GM12874 (cell line): ENCODE data around the gene AKT1.

Experiments
- TF ChIP-seq, protein P1 (sequence below): IDR thresholded peaks from 2 replicates; pipeline ENCODE4 v1.5.1; 2011; ENCODE audit warnings: low read depth, mild to moderate bottlenecking, control low read depth, low read length, moderate library complexity; ENCODE audit not compliant: insufficient read depth

The AKT1 gene

DNA sequence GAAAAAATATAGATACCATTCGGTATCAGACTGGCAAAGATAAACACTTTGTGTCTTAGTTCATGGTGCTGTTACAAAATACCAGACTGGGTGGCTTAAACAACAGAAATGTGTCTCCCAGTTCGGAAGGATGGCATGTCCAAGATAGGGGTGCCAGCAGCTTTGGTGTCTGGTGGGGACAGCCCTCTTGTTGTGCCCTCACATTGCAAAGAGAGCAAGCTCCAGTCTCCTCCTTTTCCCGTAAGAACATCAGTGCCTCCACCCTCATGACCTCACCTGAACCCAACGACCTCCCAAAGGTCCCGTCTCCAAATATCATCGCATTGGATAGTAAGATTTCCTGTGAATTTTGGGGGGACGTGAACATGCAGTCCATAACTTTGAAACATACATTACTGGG, 17.7 kb upstream of the AKT1 start:
- TF ChIP-seq, protein P1, sequence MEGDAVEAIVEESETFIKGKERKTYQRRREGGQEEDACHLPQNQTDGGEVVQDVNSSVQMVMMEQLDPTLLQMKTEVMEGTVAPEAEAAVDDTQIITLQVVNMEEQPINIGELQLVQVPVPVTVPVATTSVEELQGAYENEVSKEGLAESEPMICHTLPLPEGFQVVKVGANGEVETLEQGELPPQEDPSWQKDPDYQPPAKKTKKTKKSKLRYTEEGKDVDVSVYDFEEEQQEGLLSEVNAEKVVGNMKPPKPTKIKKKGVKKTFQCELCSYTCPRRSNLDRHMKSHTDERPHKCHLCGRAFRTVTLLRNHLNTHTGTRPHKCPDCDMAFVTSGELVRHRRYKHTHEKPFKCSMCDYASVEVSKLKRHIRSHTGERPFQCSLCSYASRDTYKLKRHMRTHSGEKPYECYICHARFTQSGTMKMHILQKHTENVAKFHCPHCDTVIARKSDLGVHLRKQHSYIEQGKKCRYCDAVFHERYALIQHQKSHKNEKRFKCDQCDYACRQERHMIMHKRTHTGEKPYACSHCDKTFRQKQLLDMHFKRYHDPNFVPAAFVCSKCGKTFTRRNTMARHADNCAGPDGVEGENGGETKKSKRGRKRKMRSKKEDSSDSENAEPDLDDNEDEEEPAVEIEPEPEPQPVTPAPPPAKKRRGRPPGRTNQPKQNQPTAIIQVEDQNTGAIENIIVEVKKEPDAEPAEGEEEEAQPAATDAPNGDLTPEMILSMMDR, result no peak

DNA sequence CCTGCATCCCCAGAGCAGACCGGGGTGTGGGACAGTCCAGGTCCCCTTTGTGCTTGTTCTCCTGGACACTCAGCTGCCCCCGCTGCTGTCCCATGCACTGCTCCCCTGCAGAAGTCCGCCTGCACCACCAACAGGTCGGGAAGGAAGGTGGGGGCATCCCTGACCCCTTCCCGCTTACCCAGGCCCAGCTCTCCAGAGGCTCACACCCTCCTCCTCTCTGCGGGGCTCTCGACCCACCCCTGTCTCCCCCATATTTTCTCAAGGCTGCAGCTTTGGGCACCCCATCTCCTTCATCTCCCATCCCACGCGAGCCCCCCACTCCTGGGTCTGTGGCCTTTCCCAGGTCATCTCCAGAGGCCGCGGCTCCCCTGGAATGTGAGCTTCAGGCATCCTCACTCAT, 14.8 kb upstream of the AKT1 start:
- TF ChIP-seq, protein P1, result no peak

- TF ChIP-seq, protein P1, result no peak
These were observed 12.9 kb upstream of the AKT1 start for GRCh38 chr14:104808456-104808855.

DNA sequence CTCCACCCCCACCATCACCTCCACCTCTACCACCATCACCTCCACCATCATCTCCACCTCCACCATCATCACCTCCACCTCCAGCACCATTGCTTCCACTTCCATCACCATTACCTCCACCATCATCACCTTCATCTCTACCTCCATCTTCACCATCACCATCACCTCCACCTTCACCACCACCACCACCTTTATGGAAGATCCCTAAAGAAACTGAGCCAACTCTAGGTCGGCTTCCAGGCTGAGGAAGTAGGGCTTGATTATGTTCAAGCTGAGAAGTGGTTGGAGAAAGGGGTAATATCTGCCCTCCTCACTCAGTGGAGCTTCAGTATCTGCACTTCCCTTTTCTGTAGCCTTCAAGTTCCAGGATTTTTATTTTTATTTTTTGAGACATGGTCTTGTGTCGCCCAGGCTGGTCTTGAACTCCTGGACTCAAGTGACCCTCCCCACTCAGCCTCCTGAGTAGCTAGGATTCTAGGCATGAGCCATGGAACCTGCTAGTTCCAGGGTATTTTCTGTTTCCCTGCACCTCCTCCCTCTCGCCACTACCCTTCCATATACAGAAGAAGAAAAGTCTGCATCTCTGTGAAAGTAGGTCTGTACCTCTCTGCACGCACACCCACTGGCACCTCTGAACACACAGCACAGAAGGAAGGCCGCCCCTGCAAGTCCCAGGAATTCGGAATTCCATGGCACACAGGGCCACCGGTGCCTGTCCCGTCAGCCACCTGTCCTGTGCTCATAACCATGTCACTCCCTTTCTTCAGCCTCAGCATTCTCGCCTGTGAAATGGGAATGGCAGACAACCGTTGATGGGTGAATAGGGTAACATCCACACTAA, 11.3 kb upstream of the AKT1 start:
- TF ChIP-seq, protein P1, result no peak

DNA sequence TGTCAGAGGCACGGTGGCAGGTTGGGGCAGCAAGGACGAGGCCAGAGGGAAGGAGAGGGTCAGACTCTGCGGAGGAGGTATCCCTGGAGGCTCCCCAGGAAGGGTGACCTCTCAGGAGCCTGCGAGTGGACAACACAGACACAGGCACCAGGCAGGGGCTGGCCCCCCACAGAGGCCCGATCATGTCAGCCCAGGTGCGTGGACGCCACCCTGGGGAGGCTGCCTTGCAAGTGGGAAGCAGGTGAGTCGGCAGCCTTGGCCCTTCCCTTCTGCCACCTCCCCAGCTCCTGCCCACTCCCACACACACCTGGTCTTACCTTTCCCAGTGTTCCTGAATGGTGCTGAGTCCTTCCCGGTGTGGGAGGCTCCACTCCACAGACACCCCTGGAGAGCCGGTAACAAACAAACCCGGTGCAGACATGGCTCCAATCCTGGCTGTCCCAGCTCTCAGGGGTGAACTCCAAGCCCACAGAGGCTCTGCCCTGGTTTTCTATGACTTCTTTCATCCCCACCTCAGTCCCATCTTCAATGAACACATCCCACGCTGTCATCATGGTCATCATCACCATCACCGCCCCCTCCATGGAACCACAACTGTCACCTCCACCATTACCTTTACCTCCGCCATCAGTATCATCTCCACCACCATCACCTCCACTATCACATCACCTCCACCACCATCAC, 10.5 kb upstream of the AKT1 start:
- TF ChIP-seq, protein P1, result no peak

DNA sequence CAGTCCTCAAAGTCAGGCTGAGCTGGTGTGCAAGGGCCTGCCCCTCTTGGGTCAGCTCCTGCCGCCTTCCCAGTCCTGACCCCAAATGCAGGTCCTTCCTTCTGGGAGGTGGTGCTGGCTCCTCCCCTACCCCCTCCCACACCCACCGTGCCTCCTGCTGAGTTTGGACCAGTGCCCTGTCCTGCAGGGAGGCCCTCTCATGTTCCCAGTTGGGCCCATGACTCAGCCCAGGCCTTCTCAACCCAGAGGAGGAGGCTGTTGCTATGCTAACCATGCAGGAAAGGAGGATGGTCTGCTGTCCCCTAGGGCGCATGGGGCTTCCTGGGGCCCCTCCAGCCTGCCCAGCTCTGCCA, 9.8 kb upstream of the AKT1 start:
- TF ChIP-seq, protein P1, result no peak

DNA sequence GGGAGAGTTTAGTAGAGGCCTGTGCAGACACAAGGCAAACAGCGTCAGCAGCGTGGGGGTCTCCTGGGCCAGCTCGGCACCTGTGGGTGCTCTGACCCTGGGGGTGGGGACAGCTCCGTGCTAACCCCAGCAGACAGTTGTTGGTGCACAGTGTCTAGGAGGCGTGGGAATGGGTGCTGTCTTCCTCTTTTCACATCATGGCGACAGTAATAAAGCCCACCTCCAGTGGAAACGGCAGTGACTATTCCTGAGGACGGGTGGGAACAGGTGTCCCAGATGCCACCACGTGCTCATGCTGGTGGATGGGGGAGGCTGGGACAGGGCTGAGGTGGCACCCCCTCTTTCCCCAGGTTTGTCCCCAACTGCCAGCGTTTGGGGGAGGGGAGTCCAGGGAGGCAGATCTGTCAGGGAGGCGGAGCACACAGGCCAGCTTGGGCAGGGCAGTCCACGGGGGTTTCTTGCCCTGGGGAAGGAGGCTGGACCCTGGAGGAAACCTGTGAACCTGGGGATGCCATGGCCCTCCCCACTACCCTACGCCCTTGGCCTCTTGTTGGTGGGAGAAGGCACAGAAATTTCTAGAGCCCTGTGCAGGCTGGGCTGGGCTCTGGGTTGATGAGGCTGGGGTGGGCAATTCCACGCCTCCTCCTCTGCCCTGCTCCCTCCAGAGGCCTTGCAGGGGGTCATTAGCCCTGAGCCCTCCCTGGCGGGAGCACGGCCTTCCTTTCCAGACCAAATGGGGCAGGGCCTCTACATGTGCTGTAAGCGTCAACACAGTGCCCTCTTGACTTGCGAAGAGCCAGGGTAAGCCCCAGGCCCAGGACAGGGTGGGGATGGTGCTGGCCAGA, 9.2 kb upstream of the AKT1 start:
- TF ChIP-seq, protein P1, result no peak
